Kidney epithelial cell (primary cell): ENCODE results near the gene LRRC7. TPM values are rescaled to one million over a fixed set of nuclear protein-coding genes. Genes with fewer than 3 reads are reported as not detected.

ENCODE experiments used
- DNase-seq: peaks from one replicate; pipeline ENCODE4 v3.0.0-alpha.2; 2010; ENCODE audit warnings: low read depth
- H3K27me3 ChIP-seq: 2 replicates; pipeline ENCODE4 v1.6.0; 2011; ENCODE audit warnings: low read length; ENCODE audit not compliant: control insufficient read depth, insufficient read depth
- H3K36me3 ChIP-seq: 2 replicates; pipeline ENCODE4 v1.5.1; 2011; ENCODE audit warnings: low read length; ENCODE audit not compliant: control insufficient read depth, insufficient read depth
- H3K4me3 ChIP-seq: 2 replicates; pipeline ENCODE4 v1.5.1; 2011; ENCODE audit warnings: low read depth, mild to moderate bottlenecking, control low read depth, low read length
- CTCF ChIP-seq: IDR thresholded peaks from 2 replicates; pipeline ENCODE4 v1.5.1; 2011; ENCODE audit warnings: mild to moderate bottlenecking, moderate library complexity, low read length, control low read depth, inconsistent platforms; ENCODE audit not compliant: insufficient read depth, poor library complexity, severe bottlenecking
- total RNA-seq: library from RNA; depleted of rRNA; stranded (reverse); fragments of >200 nt; gene quantifications from 2 replicates; pipeline ENCODE4 v1.2.3, GENCODE V29; 2015

Gene LRRC7
- total RNA-seq, 1 donor from 2014 or later, result 0.04 TPM

- no peak for DNase-seq
- H3K27me3 ChIP-seq, result no peaks in the 10 kb centered on the region
These were observed 40.4 kb upstream of the LRRC7 start for GRCh38 chr1:69527273-69527672.

GRCh38 chr1:69528376-69528775 lies 39.3 kb upstream of the LRRC7 start:
- H3K4me3 ChIP-seq, result no peak overlapping the region
- DNase-seq, result no peak
- no peak for TF ChIP-seq CTCF
- no peaks in the 10 kb centered on the region for H3K27me3 ChIP-seq
- no peaks in the 10 kb centered on the region for H3K36me3 ChIP-seq

More at GRCh38 chr1:69527273-69527672, 40.4 kb upstream of the LRRC7 start:
- Histone ChIP-seq H3K4me3 (no peak overlapping the region), H3K36me3 (no peaks in the 10 kb centered on the region)
- TF ChIP-seq CTCF, result no peak

GRCh38 chr1:69533343-69533742 lies 34.4 kb upstream of the LRRC7 start:
- Histone ChIP-seq H3K4me3 (no peak overlapping the region), H3K27me3 (no peaks in the 10 kb centered on the region), H3K36me3 (no peaks in the 10 kb centered on the region)
- TF ChIP-seq CTCF, result no peak
- no peak for DNase-seq

- no peaks in the 10 kb centered on the region for H3K36me3 ChIP-seq
- no peak overlapping the region for H3K4me3 ChIP-seq
- no peak for TF ChIP-seq CTCF
- H3K27me3 ChIP-seq, result no peaks in the 10 kb centered on the region
- no peak for DNase-seq
These were observed 32.9 kb upstream of the LRRC7 start for GRCh38 chr1:69534829-69535228.

GRCh38 chr1:69535490-69535889 lies 32.2 kb upstream of the LRRC7 start:
- Histone ChIP-seq H3K4me3 (no peak overlapping the region), H3K36me3 (no peaks in the 10 kb centered on the region), H3K27me3 (no peaks in the 10 kb centered on the region)
- DNase-seq, result no peak
- TF ChIP-seq CTCF, result no peak

- Histone ChIP-seq H3K27me3 (no peaks in the 10 kb centered on the region), H3K36me3 (no peaks in the 10 kb centered on the region), H3K4me3 (no peak overlapping the region)
- DNase-seq, result no peak
- no peak for TF ChIP-seq CTCF
These were observed 27.7 kb upstream of the LRRC7 start for GRCh38 chr1:69540052-69540451.
